H7 (cell line): Measurements from ENCODE around the gene LPP. TPM values are rescaled to one million over a fixed set of nuclear protein-coding genes. Genes with fewer than 3 reads are reported as not detected.

Experiments used
- DNase-seq: peaks from one replicate; pipeline ENCODE4 v3.0.0; 2012
- H3K27me3 ChIP-seq: 2 replicates; pipeline ENCODE4 v1.6.0; 2011; ENCODE audit warnings: mild to moderate bottlenecking, low read length; ENCODE audit not compliant: control insufficient read depth, insufficient read depth
- H3K36me3 ChIP-seq: replicated peaks from 2 replicates; pipeline ENCODE4 v1.5.1; 2011; ENCODE audit warnings: low read length; ENCODE audit not compliant: control insufficient read depth, insufficient read depth
- H3K4me3 ChIP-seq: 2 replicates; pipeline ENCODE4 v1.5.1; 2011; ENCODE audit warnings: low read depth, mild to moderate bottlenecking, control low read depth, low read length, moderate library complexity; ENCODE audit not compliant: insufficient read depth
- total RNA-seq: library from RNA; depleted of rRNA; stranded (reverse); fragments of >200 nt; shearing (Covaris generic); gene quantifications from 2 replicates; pipeline ENCODE4 v1.2.3, GENCODE V29; 2014

LPP gene
- total RNA-seq, 1 experiment from 2014 or later, result 14.5 TPM

DNA sequence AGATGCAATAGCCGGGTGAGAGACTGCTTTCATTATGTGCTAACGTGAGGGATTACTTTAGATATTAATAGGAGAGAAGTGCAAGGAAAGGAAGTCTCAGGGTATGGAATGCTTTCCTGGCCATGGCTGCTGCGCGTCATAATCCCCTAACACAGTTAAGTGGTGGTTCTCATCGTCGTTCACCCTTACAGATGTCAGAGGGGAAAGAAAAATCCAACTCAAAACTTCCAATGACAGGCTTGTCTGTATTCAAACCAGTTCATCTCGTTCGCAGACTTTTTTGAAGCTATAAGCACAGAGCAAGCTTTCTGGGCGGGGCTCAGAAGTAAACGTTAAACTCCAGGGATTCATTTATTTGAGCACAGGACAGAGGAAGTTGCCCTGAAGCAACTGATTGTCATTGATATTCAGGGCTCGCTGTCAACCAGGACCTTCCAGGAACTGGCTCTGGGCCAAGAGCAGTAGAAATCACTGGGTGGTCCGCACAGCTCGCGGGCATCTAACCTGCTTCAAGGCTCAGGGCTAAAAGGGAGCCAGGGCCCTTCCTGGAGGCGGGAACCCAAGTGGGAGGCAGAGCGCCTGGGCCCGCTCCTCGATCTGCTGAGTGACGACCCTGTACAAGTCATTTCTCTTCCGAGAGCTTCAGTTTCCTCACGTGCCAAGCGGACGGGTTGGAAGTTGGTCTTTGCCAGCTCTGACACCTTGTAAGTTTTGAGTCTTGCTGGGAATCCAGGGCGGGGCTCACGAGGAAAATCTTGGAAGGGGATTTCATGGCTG, 1.1 kb upstream of the LPP start:
- DNase-seq, result peak; percentile 60
- Histone ChIP-seq H3K36me3 (no peaks in the 10 kb centered on the region), H3K4me3 (peak overlapping the region; percentile 72), H3K27me3 (no peaks in the 10 kb centered on the region)

GRCh38 chr3:188153437-188154013, 432 bp upstream of the LPP start:
- DNase-seq, result peak; percentile 92
- H3K36me3 ChIP-seq, result no peaks in the 10 kb centered on the region
- H3K4me3 ChIP-seq, result peak overlapping the region; percentile 72
- no peaks in the 10 kb centered on the region for H3K27me3 ChIP-seq

- Histone ChIP-seq H3K36me3 (no peaks in the 10 kb centered on the region), H3K4me3 (peak overlapping the region; percentile 72), H3K27me3 (no peaks in the 10 kb centered on the region)
- DNase-seq, result peak; percentile 16
Measured at GRCh38 chr3:188154809-188155574, 1.0 kb downstream of the LPP start.

DNA sequence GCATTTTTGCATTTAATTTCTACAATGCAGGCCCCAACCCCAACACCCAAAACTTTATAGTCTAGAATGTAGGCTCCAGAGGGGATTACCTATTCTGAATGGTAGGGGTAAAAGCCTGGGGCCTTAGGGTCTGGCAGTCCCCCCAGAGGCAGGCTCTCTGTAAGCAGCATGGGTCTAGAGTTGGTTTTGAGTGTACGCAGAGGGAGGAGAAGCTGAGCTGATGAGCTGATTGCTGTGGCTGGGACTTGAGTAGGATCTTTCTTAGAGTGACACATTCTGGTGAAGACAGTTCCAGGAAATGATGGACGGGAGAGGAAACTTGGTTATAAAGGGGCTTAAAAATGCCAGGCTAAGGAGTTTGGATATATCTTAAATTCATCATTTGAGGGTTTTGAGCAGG, 2.1 kb downstream of the LPP start:
- Histone ChIP-seq H3K4me3 (no peak overlapping the region), H3K36me3 (no peaks in the 10 kb centered on the region), H3K27me3 (no peaks in the 10 kb centered on the region)
- DNase-seq, result no peak

DNA sequence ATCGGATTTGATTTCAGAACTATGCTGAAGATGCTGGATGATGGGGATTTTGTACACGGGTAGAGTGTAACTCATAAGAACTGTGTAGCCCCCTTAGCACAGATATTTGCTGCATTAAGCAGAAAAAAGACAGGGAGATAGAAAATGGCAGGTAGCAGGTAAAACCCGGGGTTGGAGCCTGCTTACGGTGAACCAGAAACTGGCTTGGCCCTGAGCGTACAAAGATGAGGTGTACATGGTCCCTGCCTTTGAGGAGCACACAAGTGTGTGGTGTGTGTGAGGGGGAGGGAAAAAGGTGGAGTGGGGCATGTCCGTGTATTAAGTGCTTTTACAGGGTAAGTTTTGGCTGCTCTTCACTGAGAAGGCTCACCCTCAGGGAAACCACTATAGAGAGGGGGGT, 3.5 kb downstream of the LPP start:
- no peak for DNase-seq
- Histone ChIP-seq H3K36me3 (no peaks in the 10 kb centered on the region), H3K4me3 (no peak overlapping the region), H3K27me3 (no peaks in the 10 kb centered on the region)

DNA sequence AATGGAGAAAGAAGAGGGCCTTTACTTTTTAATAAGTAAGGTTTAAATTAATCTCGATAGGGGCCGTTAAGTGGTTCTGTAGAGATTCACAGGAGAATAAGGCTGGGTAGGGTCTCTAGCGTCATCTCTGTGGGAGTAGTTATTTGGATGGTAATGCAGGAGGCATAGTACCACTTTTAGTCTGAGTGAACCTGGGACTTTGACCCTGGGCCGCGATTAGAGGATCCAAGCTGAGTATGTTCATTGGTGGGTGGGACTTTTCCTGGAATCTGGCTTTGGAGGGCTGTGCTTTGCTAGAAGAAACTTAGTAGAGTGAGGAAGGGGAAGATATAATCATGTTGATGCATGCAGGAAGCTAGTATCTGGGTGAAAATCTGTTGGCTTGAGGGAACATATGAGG, 4.0 kb downstream of the LPP start:
- DNase-seq, result no peak
- H3K27me3 ChIP-seq, result no peaks in the 10 kb centered on the region
- H3K4me3 ChIP-seq, result no peak overlapping the region
- H3K36me3 ChIP-seq, result no peaks in the 10 kb centered on the region

- no peak overlapping the region for H3K4me3 ChIP-seq
- no peak for DNase-seq
Measured at GRCh38 chr3:188158731-188159310, 4.9 kb downstream of the LPP start.

DNA sequence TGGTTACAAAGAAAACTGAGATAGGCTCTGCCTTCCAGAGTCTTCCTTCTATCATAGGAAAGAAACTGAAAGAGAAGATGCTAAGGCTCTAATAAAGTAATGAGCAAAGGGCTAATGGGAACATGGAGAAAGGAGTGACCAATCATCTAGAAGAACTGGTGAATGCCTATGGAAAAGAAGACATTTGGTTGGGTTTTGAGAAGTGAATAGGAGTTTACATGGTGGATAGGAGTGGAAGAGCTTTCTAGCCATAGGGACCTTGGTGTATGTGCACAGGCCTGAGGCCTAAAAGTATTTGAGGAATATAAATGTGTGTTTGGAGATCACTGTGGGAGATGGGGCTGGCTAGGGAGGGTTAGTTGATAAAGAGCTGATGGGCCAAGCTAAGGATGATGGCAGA, 6.8 kb downstream of the LPP start:
- no peak for DNase-seq
- H3K4me3 ChIP-seq, result no peak overlapping the region
- no peaks in the 10 kb centered on the region for H3K36me3 ChIP-seq
- no peaks in the 10 kb centered on the region for H3K27me3 ChIP-seq

More at GRCh38 chr3:188158731-188159310, 4.9 kb downstream of the LPP start:
- Histone ChIP-seq H3K27me3 (no peaks in the 10 kb centered on the region), H3K36me3 (no peaks in the 10 kb centered on the region)

- Histone ChIP-seq H3K36me3 (no peaks in the 10 kb centered on the region), H3K27me3 (no peaks in the 10 kb centered on the region), H3K4me3 (no peak overlapping the region)
- no peak for DNase-seq
Measured at GRCh38 chr3:188164248-188164687, 10.3 kb downstream of the LPP start.

- H3K36me3 ChIP-seq, result no peaks in the 10 kb centered on the region
- no peak overlapping the region for H3K4me3 ChIP-seq
- DNase-seq, result no peak
- no peaks in the 10 kb centered on the region for H3K27me3 ChIP-seq
Measured at GRCh38 chr3:188165596-188165995, 11.6 kb downstream of the LPP start.

- H3K27me3 ChIP-seq, result no peaks in the 10 kb centered on the region
- DNase-seq, result no peak
- no peak overlapping the region for H3K4me3 ChIP-seq
- no peaks in the 10 kb centered on the region for H3K36me3 ChIP-seq
Measured at GRCh38 chr3:188166441-188166840, 12.5 kb downstream of the LPP start.

DNA sequence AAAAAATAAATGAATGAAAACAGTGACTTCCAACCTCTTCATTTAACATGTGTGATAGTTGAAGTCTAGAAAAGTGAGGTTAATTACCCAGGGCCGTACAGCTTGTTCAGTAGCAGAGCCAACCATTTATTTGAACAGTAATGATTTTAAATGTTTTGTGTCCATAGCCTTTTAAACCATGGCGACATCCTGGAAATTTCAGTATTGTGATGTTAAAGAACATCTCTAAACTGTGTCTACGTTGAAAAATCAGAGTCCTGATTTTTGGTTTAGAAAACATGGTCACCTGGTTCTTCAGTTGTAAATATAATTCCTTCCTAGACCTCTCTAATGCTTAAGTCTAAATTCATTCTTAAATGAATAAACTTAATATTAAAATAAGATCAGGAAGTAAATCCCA, 14.2 kb downstream of the LPP start:
- Histone ChIP-seq H3K36me3 (no peaks in the 10 kb centered on the region), H3K4me3 (no peak overlapping the region), H3K27me3 (no peaks in the 10 kb centered on the region)
- no peak for DNase-seq

GRCh38 chr3:188168648-188169047, 14.7 kb downstream of the LPP start:
- H3K4me3 ChIP-seq, result no peak overlapping the region
- DNase-seq, result no peak
- no peaks in the 10 kb centered on the region for H3K36me3 ChIP-seq
- H3K27me3 ChIP-seq, result no peaks in the 10 kb centered on the region

DNA sequence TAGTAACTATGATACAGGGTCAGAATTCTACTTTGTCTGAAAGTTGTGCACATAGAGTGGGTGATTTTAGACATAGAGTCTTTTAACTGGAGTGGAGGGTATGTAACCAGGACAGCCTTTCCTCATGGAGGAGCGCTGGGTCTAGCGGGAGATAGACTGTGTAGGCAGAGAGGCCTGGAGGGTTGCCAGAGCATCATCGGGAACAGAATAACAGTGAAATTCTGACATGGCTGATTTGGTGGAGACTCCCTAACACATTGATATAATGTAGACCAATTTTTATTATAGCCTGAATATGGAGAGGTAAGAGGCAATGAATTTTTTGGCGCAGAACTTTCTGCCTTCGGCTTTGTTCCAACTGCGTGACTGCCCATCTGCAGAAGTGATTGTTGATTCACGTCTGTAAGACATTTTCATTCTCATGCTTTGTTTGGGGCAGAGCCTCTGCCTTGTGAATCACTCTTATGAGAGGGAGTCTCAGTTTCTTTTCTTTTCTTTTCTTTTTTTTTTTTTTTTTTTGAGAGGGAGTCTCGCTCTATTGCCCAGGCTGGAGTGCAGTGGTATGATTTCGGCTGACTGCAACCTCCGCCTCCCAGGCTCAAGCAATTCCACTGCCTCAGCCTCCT, 16.0 kb downstream of the LPP start:
- H3K27me3 ChIP-seq, result no peaks in the 10 kb centered on the region
- DNase-seq, result no peak
- no peak overlapping the region for H3K4me3 ChIP-seq
- H3K36me3 ChIP-seq, result no peaks in the 10 kb centered on the region
